Pancreas (tissue), 10 donors: ENCODE measurements around the gene MAN1A2. TPM values are rescaled to one million over a fixed set of nuclear protein-coding genes. Genes with fewer than 3 reads are reported as not detected.
"Not testable (repeated sequence)": the region's sequence is repeated elsewhere in the genome, so short reads cannot be mapped to it uniquely, and the experiment has no call there.

Source experiments
- ATAC-seq, 4 donors: fragments of 200-7000 bp; cut with Tn5 transposase; one replicate each; pipeline versions ENCODE4 v1.8.0 to v1.9.1; 2020; ENCODE audit warnings: mild to moderate bottlenecking in 4 of 4, moderate library complexity in 4 of 4
- DNase-seq, 6 donors: peaks; one replicate each; pipeline ENCODE4 v3.0.0-alpha.2; 2020
- FAIRE-seq: peaks from 2 replicates; lab custom pipeline; 2012; peaks lifted over from hg19 to GRCh38; lab: Jason Lieb, UNC
- H3K27ac ChIP-seq, 4 donors: fragments of 200-600 bp; sonication (generic); 1 replicate in 3 of 4; 2 replicates in 1 of 4; pipeline versions ENCODE4 v1.5.0 to v1.8.0; 2020
- H3K27me3 ChIP-seq, 4 donors: fragments of 200-600 bp; one replicate each; pipeline ENCODE4 v1.8.0; 2021
- H3K36me3 ChIP-seq, 3 donors: fragments of 200-600 bp; sonication (generic) in 1 of 3; one replicate each; pipeline versions ENCODE4 v1.5.0 to v1.8.0; 2020 to 2021
- H3K4me1 ChIP-seq, 3 donors: fragments of 200-600 bp; one replicate each; pipeline ENCODE4 v1.8.0; 2021
- H3K4me3 ChIP-seq, 4 donors: fragments of 200-600 bp; sonication (generic) in 2 of 4; one replicate each; pipeline versions ENCODE4 v1.5.0 to v1.8.0; 2020 to 2021
- H3K9me3 ChIP-seq, 4 donors: fragments of 200-600 bp; one replicate each; pipeline ENCODE4 v1.8.0; 2021
- CTCF ChIP-seq, 4 donors: fragments of 200-600 bp; sonication (generic) in 3 of 4; IDR thresholded peaks; one replicate each; pipeline versions ENCODE4 v1.5.0 to v1.8.0; 2021; ENCODE audit warnings: antibody characterized with exemption in 4 of 4
- WGBS, 2 donors: extraction: QIAGEN DNeasy Blood & Tissue Kit; methylation state at CpG; one replicate each; pipeline ENCODE4 v1.1.7; 2013; 5-methylcytosine and 5-hydroxymethylcytosine counted together
- intact Hi-C, 3 donors: fragments of 100-400 bp; cut with DNase I; formaldehyde crosslinking; loops; one replicate each; pipeline versions ENCODE4 v1.11.1 to v1.14.2; 2022
- polyA plus RNA-seq, 2 donors: library from polyadenylated mRNA; stranded (reverse); fragments of 200-250 nt; gene quantifications; one replicate each; pipeline ENCODE4 v1.2.3, GENCODE V29; 2013
- total RNA-seq, 6 donors: library from RNA; stranded (reverse); fragmentation: NEBNext Ultra II Directional in 4 of 6; extraction: Animal tissue kit (Norgen Biotek cat#: 25700) in 4 of 6; gene quantifications; one replicate each; pipeline versions ENCODE4 v1.2.1 to v1.2.4, GENCODE V29; 2021 to 2023
- donor health status: healthy with polysubstance abuse.
- donor health status: DM: no; HTN: no; CAD: no; lungs with moderate emphysema.
- donor health status: DM: no; HTN: no; CAD: no.
- donor health status: control.
- donor health status: control.
- donor health status: Bipolar disorder and iron deficiency.
- donor health status: DM: yes; HTN: yes; CAD: no.
- donor health status: DM: no; HTN: no; CAD: no.
- donor health status: DM: no; HTN: no; CAD: no.
- donor health status: DM: yes; HTN: yes; CAD: no.

Gene MAN1A2
- total and polyA plus RNA-seq, 8 donors: 6.0 to 50.7 (median 44.0) TPM

DNA sequence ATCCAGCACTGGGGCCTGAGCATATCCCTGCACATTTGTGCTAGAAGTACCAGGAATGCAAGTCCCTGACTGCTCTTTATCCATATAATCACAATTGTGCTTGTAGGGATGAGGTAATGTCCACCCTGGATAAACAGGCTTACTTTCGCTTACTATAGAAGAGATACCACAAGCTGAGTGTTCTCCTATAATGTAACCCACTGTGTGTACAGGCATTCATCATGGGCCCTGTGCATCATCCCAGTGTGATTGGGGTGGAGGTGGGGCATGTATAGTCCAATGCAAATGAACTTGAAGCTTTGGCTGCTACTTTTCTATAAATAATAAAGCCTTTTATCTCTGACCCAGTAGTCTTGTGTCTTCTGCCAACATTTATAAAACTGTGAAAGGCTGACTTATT is 69.3 kb downstream of the MAN1A2 start:
- no peaks in the 10 kb centered on the region for H3K36me3 ChIP-seq
- no peaks in the 10 kb centered on the region for H3K9me3 ChIP-seq
- FAIRE-seq (no peak), DNase-seq (no peak), ATAC-seq (peak in 2 of 4 donors; percentile 26 to 40)
- no peak for TF ChIP-seq CTCF (IDR thresholded peaks at IDR 0.05)
- H3K27ac ChIP-seq: no peak overlapping the region
- 93 to 100% methylated on average over 1 of the region's 1 CpG for WGBS, 2 donors
- H3K4me3 ChIP-seq: no peak overlapping the region
- peaks cover 0 to 3% (median 0%) of the 10 kb centered on the region in 3 donors for H3K4me1 ChIP-seq
- no peaks in the 10 kb centered on the region for H3K27me3 ChIP-seq
- intact Hi-C loops: no loop called here

- Histone ChIP-seq H3K4me3 (no peak overlapping the region), H3K9me3 (no peaks in the 10 kb centered on the region), H3K36me3 (peaks cover 0 to 5% (median 0%) of the 10 kb centered on the region in 3 donors), H3K27me3 (no peaks in the 10 kb centered on the region), H3K27ac (no peak overlapping the region), H3K4me1 (no peaks in the 10 kb centered on the region)
- DNase-seq (no peak), ATAC-seq (no peak), FAIRE-seq (no peak)
- TF ChIP-seq CTCF (IDR thresholded peaks at IDR 0.05): no peak
- intact Hi-C loops: no loop called here
- 94 to 98% methylated on average over 2 of the region's 2 CpGs for WGBS, 2 donors
Measured at GRCh38 chr1:117447661-117448060, 80.4 kb downstream of the MAN1A2 start.

- ATAC-seq (no peak), DNase-seq (no peak), FAIRE-seq (no peak)
- Histone ChIP-seq H3K9me3 (no peaks in the 10 kb centered on the region), H3K27ac (no peak overlapping the region), H3K4me3 (no peak overlapping the region), H3K4me1 (no peaks in the 10 kb centered on the region), H3K27me3 (no peaks in the 10 kb centered on the region), H3K36me3 (peaks cover 0 to 5% (median 0%) of the 10 kb centered on the region in 3 donors)
- 98 to 99% methylated on average over 3 of the region's 3 CpGs for WGBS, 2 donors
- no peak for TF ChIP-seq CTCF (IDR thresholded peaks at IDR 0.05)
- intact Hi-C loops: no loop called here
Measured at GRCh38 chr1:117452216-117452615, 85.0 kb downstream of the MAN1A2 start.

GRCh38 chr1:117453958-117454357 is 86.7 kb downstream of the MAN1A2 start:
- intact Hi-C loops: no loop called here
- H3K9me3 ChIP-seq: no peaks in the 10 kb centered on the region
- H3K4me3 ChIP-seq: no peak overlapping the region
- no peak overlapping the region for H3K27ac ChIP-seq
- 79 to 88% methylated on average over 2 of the region's 2 CpGs for WGBS, 2 donors
- FAIRE-seq: no peak
- no peak for DNase-seq
- no peak for ATAC-seq
- no peak for TF ChIP-seq CTCF (IDR thresholded peaks at IDR 0.05)
- no peaks in the 10 kb centered on the region for H3K27me3 ChIP-seq
- peaks cover 0 to 5% (median 0%) of the 10 kb centered on the region in 3 donors for H3K36me3 ChIP-seq
- H3K4me1 ChIP-seq: no peaks in the 10 kb centered on the region

DNA sequence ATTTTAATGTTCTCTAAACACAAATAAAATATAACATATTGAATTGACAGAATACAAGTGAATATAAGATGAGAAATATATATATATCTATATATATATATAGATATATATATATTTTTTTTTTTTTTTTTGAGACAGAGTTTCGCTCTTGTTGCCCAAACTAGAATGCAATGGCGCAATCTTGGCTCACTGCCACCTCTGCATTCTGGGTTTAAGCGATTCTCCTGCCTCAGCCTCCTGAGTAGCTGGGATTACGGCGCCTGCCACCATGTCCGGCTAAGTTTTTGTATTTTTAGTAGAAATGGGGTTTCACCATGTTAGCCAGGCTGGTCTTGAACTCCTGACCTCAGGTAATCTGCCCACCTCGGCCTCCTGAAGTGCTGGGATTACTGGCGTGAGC is 91.2 kb downstream of the MAN1A2 start:
- FAIRE-seq, intact Hi-C loops, H3K4me1 ChIP-seq, H3K4me3 ChIP-seq, ATAC-seq, H3K9me3 ChIP-seq, H3K27me3 ChIP-seq, H3K36me3 ChIP-seq, H3K27ac ChIP-seq: not testable (repeated sequence)
- peak in 1 of 6 donors; percentile 45 for DNase-seq
- 98% methylated on average over 7 to 8 of the region's 8 CpGs for WGBS, 2 donors
